Endodermal cell (in vitro differentiated cells): ENCODE data around the gene PAX7. TPM values are rescaled to one million over a fixed set of nuclear protein-coding genes. Genes with fewer than 3 reads are reported as not detected.
"Not testable (repeated sequence)": the region's sequence is repeated elsewhere in the genome, so short reads cannot be mapped to it uniquely, and the experiment has no call there.

Source experiments
- DNase-seq: peaks from one replicate; pipeline ENCODE4 v3.0.0-alpha.2; 2017
- H3K27ac ChIP-seq: 2 replicates; pipeline ENCODE4 v1.5.1; 2013; ENCODE audit warnings: mild to moderate bottlenecking, low read depth, low read length, moderate library complexity
- H3K27me3 ChIP-seq: 2 replicates; pipeline ENCODE4 v1.6.1; 2013; ENCODE audit warnings: mild to moderate bottlenecking, low read length, moderate library complexity; ENCODE audit not compliant: insufficient read depth, control insufficient read depth, poor library complexity, severe bottlenecking
- H3K36me3 ChIP-seq: 2 replicates; pipeline ENCODE4 v1.7.0; 2013; ENCODE audit warnings: mild to moderate bottlenecking, low read length, moderate library complexity; ENCODE audit not compliant: control insufficient read depth, insufficient read depth
- H3K4me1 ChIP-seq: one replicate; pipeline ENCODE4 v1.7.0; 2013; ENCODE audit warnings: low read length; ENCODE audit not compliant: control insufficient read depth, insufficient read depth
- H3K4me3 ChIP-seq: 2 replicates; pipeline ENCODE4 v1.5.1; 2013; ENCODE audit warnings: mild to moderate bottlenecking, low read length, moderate library complexity
- H3K9ac ChIP-seq: 2 replicates; pipeline ENCODE4 v1.6.1; 2013; ENCODE audit warnings: mild to moderate bottlenecking, low read length, moderate library complexity; ENCODE audit not compliant: poor library complexity, severe bottlenecking; ENCODE audit errors: extremely low read depth
- H3K9me3 ChIP-seq: 2 replicates; pipeline ENCODE4 v1.6.1; 2013; ENCODE audit warnings: mild to moderate bottlenecking, low read length, moderate library complexity; ENCODE audit not compliant: control insufficient read depth
- H3K27ac Mint-ChIP-seq: 2 replicates; pipeline ENCODE4 v1.8.0; 2020; ENCODE audit warnings: mixed read lengths
- H3K27me3 Mint-ChIP-seq: 2 replicates; pipeline ENCODE4 v1.8.0; 2021; ENCODE audit warnings: mild to moderate bottlenecking, mixed read lengths; ENCODE audit not compliant: insufficient read depth
- H3K36me3 Mint-ChIP-seq: 2 replicates; pipeline ENCODE4 v1.8.0; 2020; ENCODE audit warnings: low read depth, mixed read lengths
- H3K4me1 Mint-ChIP-seq: 2 replicates; pipeline ENCODE4 v1.8.0; 2020; ENCODE audit warnings: mixed read lengths
- H3K4me3 Mint-ChIP-seq: 2 replicates; pipeline ENCODE4 v1.8.0; 2020; ENCODE audit warnings: mild to moderate bottlenecking, moderate library complexity, mixed read lengths
- H3K9me3 Mint-ChIP-seq: 2 replicates; pipeline ENCODE4 v1.8.0; 2020; ENCODE audit warnings: mild to moderate bottlenecking, mixed read lengths
- CTCF ChIP-seq: fragments of 200-600 bp; sonication (generic); conservative IDR thresholded peaks from 2 replicates; pipeline ENCODE4 v1.5.0; 2021; ENCODE audit warnings: antibody characterized with exemption, mild to moderate bottlenecking
- WGBS, 2 experiments: methylation state at CpG; one replicate each; pipeline versions ENCODE4 v1.1.5 to v1.1.7; 2013; ENCODE audit warnings: missing lambda C conversion rate in 2 of 2, mixed read lengths in 1 of 2; ENCODE audit not compliant: insufficient coverage in 1 of 2, insufficient read length in 1 of 2; 5-methylcytosine and 5-hydroxymethylcytosine counted together
- total RNA-seq, 2 donors: library from RNA; stranded (reverse); fragmentation: NEBNext Ultra II Directional in 1 of 2; extraction: Animal tissue kit (Norgen Biotek cat#: 25700) in 1 of 2; gene quantifications; 2 replicates in 1 of 2; 3 replicates in 1 of 2; pipeline ENCODE4 v1.2.1, GENCODE V29; 2021

The PAX7 gene
- total RNA-seq, 2 donors from 2014 or later, result 2.2 to 2.4 TPM

GRCh38 chr1:18743233-18743632, 112.6 kb downstream of the PAX7 start:
- Histone ChIP-seq H3K4me3 (no peak overlapping the region), H3K9ac (no peak overlapping the region), H3K9me3 (no peaks in the 10 kb centered on the region), H3K27ac (no peak overlapping the region), H3K36me3 (no peaks in the 10 kb centered on the region), H3K27me3 (no peaks in the 10 kb centered on the region), H3K4me1 (no peaks in the 10 kb centered on the region)
- H3K4me3 Mint-ChIP-seq, result no peak overlapping the region
- 41 to 54% methylated on average over 7 of the region's 7 CpGs for WGBS, 2 experiments
- peak; percentile 88 for DNase-seq
- H3K36me3 Mint-ChIP-seq, result no peaks in the 10 kb centered on the region
- H3K4me1 Mint-ChIP-seq, result peaks cover under 1% of the 10 kb centered on the region
- no peak overlapping the region for H3K27ac Mint-ChIP-seq
- peak; percentile 81 for TF ChIP-seq CTCF
- peaks cover 65% of the 10 kb centered on the region for H3K27me3 Mint-ChIP-seq
- no peaks in the 10 kb centered on the region for H3K9me3 Mint-ChIP-seq

- H3K27me3 ChIP-seq, H3K9me3 Mint-ChIP-seq, H3K4me1 ChIP-seq, H3K36me3 ChIP-seq, H3K27ac ChIP-seq, H3K4me3 Mint-ChIP-seq, H3K9me3 ChIP-seq, H3K4me3 ChIP-seq, H3K36me3 Mint-ChIP-seq, H3K27ac Mint-ChIP-seq, DNase-seq, H3K9ac ChIP-seq, H3K4me1 Mint-ChIP-seq: not testable (repeated sequence)
- H3K27me3 Mint-ChIP-seq, result peaks cover 74% of the 10 kb centered on the region
- 89% methylated on average over 1 of the region's 1 CpG; no CpG with 5 or more reads in 1 of the 2 experiments for WGBS, 2 experiments
These were observed 113.7 kb downstream of the PAX7 start for GRCh38 chr1:18744381-18744780.

GRCh38 chr1:18746981-18747380, 116.3 kb downstream of the PAX7 start:
- Mint-ChIP-seq H3K9me3 (peaks cover 7% of the 10 kb centered on the region), H3K4me1 (peaks cover 7% of the 10 kb centered on the region), H3K27me3 (peaks cover 81% of the 10 kb centered on the region), H3K4me3 (no peak overlapping the region), H3K36me3 (no peaks in the 10 kb centered on the region), H3K27ac (no peak overlapping the region)
- Histone ChIP-seq H3K27me3 (peaks cover 12% of the 10 kb centered on the region), H3K36me3 (no peaks in the 10 kb centered on the region), H3K9me3 (peaks cover 11% of the 10 kb centered on the region), H3K27ac (no peak overlapping the region), H3K4me1 (no peaks in the 10 kb centered on the region), H3K9ac (no peak overlapping the region), H3K4me3 (no peak overlapping the region)
- no peak for DNase-seq
- 90 to 92% methylated on average over 3 to 5 of the region's 5 CpGs for WGBS, 2 experiments
- no peak for TF ChIP-seq CTCF

GRCh38 chr1:18747671-18748070, 117.0 kb downstream of the PAX7 start:
- Mint-ChIP-seq H3K27ac (no peak overlapping the region), H3K4me3 (no peak overlapping the region), H3K4me1 (peaks cover 7% of the 10 kb centered on the region), H3K36me3 (no peaks in the 10 kb centered on the region), H3K9me3 (peaks cover 7% of the 10 kb centered on the region), H3K27me3 (peaks cover 85% of the 10 kb centered on the region)
- H3K9ac ChIP-seq, result no peak overlapping the region
- peaks cover 19% of the 10 kb centered on the region for H3K27me3 ChIP-seq
- DNase-seq, result no peak
- H3K9me3 ChIP-seq, result peaks cover 11% of the 10 kb centered on the region
- H3K27ac ChIP-seq, result no peak overlapping the region
- TF ChIP-seq CTCF, result no peak
- H3K36me3 ChIP-seq, result no peaks in the 10 kb centered on the region
- WGBS, 2 experiments, result 71% methylated on average over 4 of the region's 5 CpGs; no CpG with 5 or more reads in 1 of the 2 experiments
- H3K4me1 ChIP-seq, result no peaks in the 10 kb centered on the region
- no peak overlapping the region for H3K4me3 ChIP-seq
